ENCODE results near the gene TRNAU1AP. TPM values are rescaled to one million over a fixed set of nuclear protein-coding genes. Genes with fewer than 3 reads are reported as not detected.
"Not testable (repeated sequence)": the region's sequence is repeated elsewhere in the genome, so short reads cannot be mapped to it uniquely, and the experiment has no call there.

The TRNAU1AP gene
- total RNA-seq = 10 to 100 TPM; 58.9 to 95.8 TPM

DNA sequence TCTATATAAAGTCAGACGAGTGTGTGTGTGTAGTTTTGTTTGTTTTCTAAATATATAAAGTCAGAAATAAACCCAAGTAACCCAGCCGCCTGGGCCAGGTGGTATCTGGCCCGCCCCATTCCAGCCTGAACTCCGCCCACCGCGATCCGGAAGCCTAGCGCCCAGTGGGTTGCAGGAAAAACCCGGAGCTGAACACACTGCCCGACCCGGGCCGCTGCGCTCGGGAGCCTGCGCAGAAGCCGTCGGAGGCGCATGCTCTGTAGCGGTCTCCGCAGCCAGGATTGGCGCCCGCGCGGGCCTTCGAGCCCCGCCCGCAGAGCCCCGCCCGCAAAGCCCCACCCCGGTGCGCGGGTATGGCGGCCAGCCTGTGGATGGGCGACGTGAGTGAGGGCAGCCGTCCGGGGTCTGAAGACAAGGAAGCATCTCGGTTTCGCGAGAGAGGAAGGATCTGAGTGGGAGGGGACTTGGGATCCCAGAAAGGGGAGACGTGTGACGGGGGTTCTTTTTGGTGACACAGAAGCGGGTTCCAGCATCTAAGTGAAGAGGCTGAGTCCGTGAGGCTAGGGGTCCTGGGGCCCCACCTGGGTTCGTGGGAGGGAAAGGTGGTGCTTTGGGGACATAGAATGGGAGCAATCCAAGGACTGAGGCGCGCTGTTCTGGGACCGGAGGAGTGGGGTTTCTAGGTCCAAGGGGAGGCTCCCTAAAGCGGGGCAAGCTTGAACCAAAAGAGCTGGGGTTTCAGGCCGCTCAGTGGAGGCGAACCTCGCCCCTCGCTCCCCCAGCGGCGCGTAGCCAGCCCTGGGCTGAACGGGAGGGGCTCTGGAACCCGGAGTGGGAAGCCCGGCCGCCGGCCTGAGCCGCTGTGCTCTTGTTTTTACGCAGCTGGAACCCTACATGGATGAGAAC, at the start of gene TRNAU1AP:
TSS of gene TRNAU1AP (plus strand) at position 328 of the 906 bp plus-strand sequence. CDS start at position 354, 26 bp downstream.
- Mint-ChIP-seq H3K27me3 (no peaks in the 10 kb centered on the region), H3K4me1 (no peaks in the 10 kb centered on the region), H3K4me3 (peak within 1 kb of the TSS; percentile 89), H3K36me3 (ENCODE audit: low read depth) (peaks cover 57% of the 10 kb centered on the region), H3K9me3 (no peaks in the 10 kb centered on the region), H3K27ac (peak within 1 kb of the TSS; percentile 92)
- peak; percentile 90 for ATAC-seq (replicated peaks)

GRCh38 chr1:28503117-28503516, 49.8 kb upstream of the TRNAU1AP start:
- Mint-ChIP-seq H3K27ac (no peak overlapping the region), H3K4me1 (peaks cover 11% of the 10 kb centered on the region), H3K4me3 (no peak overlapping the region), H3K9me3 (no peaks in the 10 kb centered on the region), H3K27me3 (no peaks in the 10 kb centered on the region), H3K36me3 (ENCODE audit: low read depth) (peaks cover 33% of the 10 kb centered on the region)
- no peak for ATAC-seq (replicated peaks)

- H3K4me1 Mint-ChIP-seq = peaks cover 25% of the 10 kb centered on the region
- no peaks in the 10 kb centered on the region for H3K9me3 Mint-ChIP-seq
- H3K27me3 Mint-ChIP-seq = no peaks in the 10 kb centered on the region
- peak within 1 kb of the TSS; percentile 100 for H3K4me3 Mint-ChIP-seq
- H3K36me3 Mint-ChIP-seq (ENCODE audit: low read depth) = peaks cover 53% of the 10 kb centered on the region
- H3K27ac Mint-ChIP-seq = peak within 1 kb of the TSS; percentile 98
- ATAC-seq (replicated peaks) = peak; percentile 93
Measured at GRCh38 chr1:28505406-28506187, 47.3 kb upstream of the TRNAU1AP start, which contains the start of gene RCC1. Gene RCC1 (plus strand): TSS chr1:28506043. CDS start chr1:28529867, 23,824 bp downstream.

DNA sequence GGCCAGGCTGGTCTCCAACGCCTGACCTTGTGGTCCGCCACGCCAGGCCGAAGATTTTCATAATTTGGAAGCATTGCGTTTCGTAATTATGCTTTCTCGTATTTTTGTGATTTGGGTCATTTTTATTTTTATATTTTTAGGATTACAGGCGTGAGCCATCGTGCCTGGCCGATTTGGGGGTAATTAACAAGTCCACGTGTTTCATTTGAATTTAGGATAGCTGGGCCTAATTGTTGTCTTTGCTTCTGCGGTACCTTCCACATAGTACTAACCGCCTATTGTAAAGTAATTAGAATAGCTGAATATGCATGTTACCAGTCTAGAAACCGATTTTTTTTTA, 46.0 kb upstream of the TRNAU1AP start:
- H3K4me1 Mint-ChIP-seq = peaks cover 26% of the 10 kb centered on the region
- no peaks in the 10 kb centered on the region for H3K9me3 Mint-ChIP-seq
- no peaks in the 10 kb centered on the region for H3K27me3 Mint-ChIP-seq
- peak overlapping the region; percentile 98 for H3K27ac Mint-ChIP-seq
- no peak for ATAC-seq (replicated peaks)
- H3K36me3 Mint-ChIP-seq (ENCODE audit: low read depth) = peaks cover 66% of the 10 kb centered on the region
- peak overlapping the region; percentile 100 for H3K4me3 Mint-ChIP-seq

GRCh38 chr1:28507247-28507645, 45.6 kb upstream of the TRNAU1AP start:
- Mint-ChIP-seq H3K36me3 (ENCODE audit: low read depth) (peaks cover 70% of the 10 kb centered on the region), H3K27me3 (no peaks in the 10 kb centered on the region)

GRCh38 chr1:28507646-28508434, 45.0 kb upstream of the TRNAU1AP start:
- peaks cover 31% of the 10 kb centered on the region for H3K4me1 Mint-ChIP-seq
- peak overlapping the region; percentile 100 for H3K4me3 Mint-ChIP-seq
- no peak for ATAC-seq (replicated peaks)
- no peaks in the 10 kb centered on the region for H3K27me3 Mint-ChIP-seq
- H3K36me3 Mint-ChIP-seq (ENCODE audit: low read depth) = peaks cover 76% of the 10 kb centered on the region
- peak overlapping the region; percentile 98 for H3K27ac Mint-ChIP-seq
- H3K9me3 Mint-ChIP-seq = no peaks in the 10 kb centered on the region

More at GRCh38 chr1:28507247-28507645, 45.6 kb upstream of the TRNAU1AP start:
- Mint-ChIP-seq H3K27ac (peak overlapping the region; percentile 98), H3K9me3 (no peaks in the 10 kb centered on the region), H3K4me1 (peaks cover 27% of the 10 kb centered on the region), H3K4me3 (peak overlapping the region; percentile 100)
- ATAC-seq (replicated peaks) = no peak

DNA sequence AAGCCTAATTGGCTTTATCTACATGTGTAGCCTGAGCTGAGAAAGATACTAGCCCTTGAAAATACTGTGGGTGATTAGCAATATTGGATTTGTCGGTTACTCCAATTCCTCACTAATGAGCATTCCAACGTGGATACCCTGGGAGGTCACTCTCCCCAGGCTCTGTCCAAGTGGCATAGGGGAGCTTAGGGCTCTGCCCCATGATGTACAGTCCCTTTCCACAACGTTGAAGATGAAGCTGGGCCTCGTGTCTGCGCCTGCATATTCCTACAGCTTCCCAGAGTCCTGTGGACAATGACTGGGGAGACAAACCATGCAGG, 44.5 kb upstream of the TRNAU1AP start:
- Mint-ChIP-seq H3K4me3 (peak overlapping the region; percentile 100), H3K27ac (peak overlapping the region; percentile 98), H3K36me3 (ENCODE audit: low read depth) (peaks cover 81% of the 10 kb centered on the region), H3K27me3 (no peaks in the 10 kb centered on the region), H3K9me3 (no peaks in the 10 kb centered on the region), H3K4me1 (peaks cover 31% of the 10 kb centered on the region)
- no peak for ATAC-seq (replicated peaks)

- Mint-ChIP-seq H3K27ac (peak overlapping the region; percentile 98), H3K27me3 (no peaks in the 10 kb centered on the region), H3K36me3 (ENCODE audit: low read depth) (peaks cover 91% of the 10 kb centered on the region), H3K4me1 (peaks cover 31% of the 10 kb centered on the region), H3K4me3 (peak overlapping the region; percentile 100), H3K9me3 (no peaks in the 10 kb centered on the region)
- no peak for ATAC-seq (replicated peaks)
Measured at GRCh38 chr1:28509705-28510272, 43.1 kb upstream of the TRNAU1AP start.

DNA sequence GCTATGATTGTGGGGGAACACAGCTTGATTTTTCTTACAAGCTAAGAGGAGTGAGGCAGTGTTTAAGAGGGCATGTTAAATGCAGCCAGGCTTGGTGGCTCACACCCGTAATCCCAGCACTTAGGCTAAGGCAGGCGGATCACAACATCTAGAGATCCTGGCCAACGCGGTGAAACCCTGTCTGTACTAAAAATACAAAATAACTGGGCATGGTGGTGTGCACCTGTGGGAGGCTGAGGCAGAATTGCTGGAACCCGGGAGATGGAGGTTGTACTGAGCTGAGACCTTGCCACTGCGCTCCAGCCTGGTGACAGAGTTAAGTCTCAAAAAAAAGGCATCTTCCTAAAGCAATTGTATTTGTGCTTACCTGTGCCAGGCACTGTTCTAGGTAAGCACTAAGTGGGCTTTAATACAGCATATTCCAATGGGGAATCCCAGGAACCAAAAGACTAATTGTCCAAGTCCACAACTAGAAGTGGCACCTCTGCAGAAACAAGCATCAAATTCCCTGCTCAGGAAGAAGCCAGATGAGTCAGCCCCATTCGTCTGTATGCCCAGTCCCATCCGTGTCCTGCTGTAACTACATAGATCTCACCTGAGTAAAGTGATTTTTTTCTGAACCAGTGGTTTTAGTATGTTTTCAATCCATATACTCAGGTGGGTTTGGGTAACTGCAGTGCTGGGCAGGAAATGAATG, 42.5 kb upstream of the TRNAU1AP start:
- Mint-ChIP-seq H3K4me3 (peak overlapping the region; percentile 100), H3K4me1 (peaks cover 29% of the 10 kb centered on the region), H3K36me3 (ENCODE audit: low read depth) (peaks cover 92% of the 10 kb centered on the region), H3K27me3 (no peaks in the 10 kb centered on the region), H3K9me3 (no peaks in the 10 kb centered on the region), H3K27ac (peak overlapping the region; percentile 98)
- no peak for ATAC-seq (replicated peaks)

DNA sequence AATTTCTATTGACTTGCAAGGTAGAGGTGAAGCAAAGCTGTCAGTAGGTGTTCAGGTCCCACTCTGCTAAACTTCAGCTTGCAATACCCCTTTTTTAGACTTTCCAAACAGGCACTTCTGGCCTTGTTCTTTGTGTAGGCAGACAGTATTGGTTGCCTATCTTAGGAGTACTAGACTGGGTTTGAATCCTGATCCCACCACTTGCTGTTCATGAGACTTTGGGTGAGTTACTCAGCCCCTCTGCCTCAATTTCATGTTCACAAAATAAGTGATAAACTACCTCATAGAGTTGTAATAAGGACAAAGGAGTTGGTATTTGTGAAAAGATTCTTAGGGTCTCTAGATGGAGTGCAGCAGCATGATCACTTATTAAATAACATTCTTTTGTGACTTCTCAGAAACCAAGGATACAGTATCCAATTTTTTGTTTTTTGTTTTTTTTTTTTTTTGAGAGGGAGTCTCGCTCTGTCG, 41.9 kb upstream of the TRNAU1AP start:
- no peaks in the 10 kb centered on the region for H3K9me3 Mint-ChIP-seq
- peak overlapping the region; percentile 98 for H3K27ac Mint-ChIP-seq
- peak overlapping the region; percentile 100 for H3K4me3 Mint-ChIP-seq
- ATAC-seq (replicated peaks) = no peak
- H3K4me1 Mint-ChIP-seq = peaks cover 25% of the 10 kb centered on the region
- peaks cover 86% of the 10 kb centered on the region for H3K36me3 Mint-ChIP-seq (ENCODE audit: low read depth)
- no peaks in the 10 kb centered on the region for H3K27me3 Mint-ChIP-seq

DNA sequence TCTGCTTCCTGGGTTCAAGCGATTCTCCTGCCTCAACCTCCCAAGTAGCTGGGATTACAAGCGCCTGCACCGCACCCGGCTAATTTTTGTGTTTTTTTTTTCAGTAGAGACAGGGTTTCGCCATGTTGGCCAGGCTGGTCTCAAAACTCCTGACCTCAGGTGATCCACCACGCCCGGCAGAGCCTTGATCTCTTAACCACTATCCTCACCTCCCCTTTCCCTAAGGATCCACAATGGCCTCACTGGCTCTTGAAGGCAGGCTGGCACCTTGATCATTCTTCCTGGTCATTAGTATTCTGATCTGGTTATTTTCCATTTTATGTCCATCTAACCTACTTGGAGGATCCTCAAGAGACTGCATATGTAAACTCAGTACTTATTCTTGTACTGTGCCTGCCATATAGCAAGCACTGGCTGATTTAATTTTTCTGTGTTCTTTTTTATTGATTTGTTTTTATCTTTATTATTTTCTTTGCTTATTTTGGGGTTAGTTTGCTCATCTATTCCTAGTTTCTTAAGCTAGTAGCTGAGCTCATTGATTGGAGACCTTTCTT, 40.8 kb upstream of the TRNAU1AP start:
- Mint-ChIP-seq H3K9me3 (no peaks in the 10 kb centered on the region), H3K4me3 (peak overlapping the region; percentile 100), H3K36me3 (ENCODE audit: low read depth) (peaks cover 75% of the 10 kb centered on the region), H3K27me3 (no peaks in the 10 kb centered on the region), H3K27ac (peak overlapping the region; percentile 98), H3K4me1 (peaks cover 26% of the 10 kb centered on the region)
- no peak for ATAC-seq (replicated peaks)

GRCh38 chr1:28514445-28514933, 38.4 kb upstream of the TRNAU1AP start:
- H3K4me3 Mint-ChIP-seq; ATAC-seq (replicated peaks); H3K9me3 Mint-ChIP-seq; H3K27me3 Mint-ChIP-seq: not testable (repeated sequence)
- H3K27ac Mint-ChIP-seq = peak overlapping the region; percentile 61
- H3K4me1 Mint-ChIP-seq = peaks cover 32% of the 10 kb centered on the region
- H3K36me3 Mint-ChIP-seq (ENCODE audit: low read depth) = peaks cover 59% of the 10 kb centered on the region

GRCh38 chr1:28516518-28516956, 36.3 kb upstream of the TRNAU1AP start:
- Mint-ChIP-seq H3K27ac (no peak overlapping the region), H3K27me3 (no peaks in the 10 kb centered on the region), H3K4me1 (peaks cover 21% of the 10 kb centered on the region), H3K36me3 (ENCODE audit: low read depth) (peaks cover 39% of the 10 kb centered on the region), H3K4me3 (no peak overlapping the region), H3K9me3 (no peaks in the 10 kb centered on the region)
- ATAC-seq (replicated peaks) = no peak

All from activated T-helper 17 cell treated with anti-CD3 and anti-CD28 coated beads, Interleukin-2, amount 50 U/mL, for 72 hours (primary cell).